ENCODE results near the gene MYOZ2.

DNA sequence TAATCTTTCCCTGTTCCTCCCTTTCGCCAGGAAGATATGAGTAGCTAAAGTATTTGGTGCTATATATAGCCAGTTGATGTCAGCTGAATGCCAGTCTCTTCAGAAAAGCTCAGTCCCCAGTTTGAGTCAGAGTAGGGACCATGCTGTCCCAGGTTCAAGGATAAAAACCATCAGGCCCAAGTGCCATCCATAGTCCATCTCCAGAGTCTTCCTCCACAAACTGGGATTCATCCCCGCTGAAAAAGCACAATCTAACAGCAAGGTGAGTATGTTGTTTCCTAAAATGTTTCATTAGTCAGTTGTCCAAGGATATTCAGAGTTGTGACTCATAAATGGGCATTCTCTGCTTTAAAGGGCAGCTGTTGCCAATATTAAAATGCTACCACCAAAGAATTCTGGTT, at the start of gene MYOZ2:
- TF ChIP-seq, protein P1, sequence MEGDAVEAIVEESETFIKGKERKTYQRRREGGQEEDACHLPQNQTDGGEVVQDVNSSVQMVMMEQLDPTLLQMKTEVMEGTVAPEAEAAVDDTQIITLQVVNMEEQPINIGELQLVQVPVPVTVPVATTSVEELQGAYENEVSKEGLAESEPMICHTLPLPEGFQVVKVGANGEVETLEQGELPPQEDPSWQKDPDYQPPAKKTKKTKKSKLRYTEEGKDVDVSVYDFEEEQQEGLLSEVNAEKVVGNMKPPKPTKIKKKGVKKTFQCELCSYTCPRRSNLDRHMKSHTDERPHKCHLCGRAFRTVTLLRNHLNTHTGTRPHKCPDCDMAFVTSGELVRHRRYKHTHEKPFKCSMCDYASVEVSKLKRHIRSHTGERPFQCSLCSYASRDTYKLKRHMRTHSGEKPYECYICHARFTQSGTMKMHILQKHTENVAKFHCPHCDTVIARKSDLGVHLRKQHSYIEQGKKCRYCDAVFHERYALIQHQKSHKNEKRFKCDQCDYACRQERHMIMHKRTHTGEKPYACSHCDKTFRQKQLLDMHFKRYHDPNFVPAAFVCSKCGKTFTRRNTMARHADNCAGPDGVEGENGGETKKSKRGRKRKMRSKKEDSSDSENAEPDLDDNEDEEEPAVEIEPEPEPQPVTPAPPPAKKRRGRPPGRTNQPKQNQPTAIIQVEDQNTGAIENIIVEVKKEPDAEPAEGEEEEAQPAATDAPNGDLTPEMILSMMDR (IDR thresholded peaks at IDR 0.05) = no peak
- TF ChIP-seq POLR2A (IDR thresholded peaks at IDR 0.05) = no peak
